ENCODE data around the gene ANKRD33B.

ANKRD33B gene

GRCh38 chr5:10676946-10677345 is 113.1 kb downstream of the ANKRD33B start:
- H2BK12ac ChIP-seq (ENCODE audit: low read length in 2 of 2), result no peak overlapping the region
- no peak overlapping the region for H2BK15ac ChIP-seq (ENCODE audit: low read depth, poor library complexity, severe bottlenecking)
- H2BK120ac ChIP-seq (ENCODE audit: low read depth, low read length), result no peak overlapping the region
- no peak overlapping the region for H3K9ac ChIP-seq (ENCODE audit: low read length)
- H3K4me3 ChIP-seq (ENCODE audit: insufficient read depth in 1 of 2, low read depth in 1 of 2, low read length in 2 of 2), result no peak overlapping the region
- no peak overlapping the region for H2AK5ac ChIP-seq (ENCODE audit: low read length, severe bottlenecking)
- H3K14ac ChIP-seq (ENCODE audit: low read length in 2 of 2), result no peak overlapping the region
- H4K91ac ChIP-seq (ENCODE audit: low read length), result no peak overlapping the region
- H3K36me3 ChIP-seq (ENCODE audit: control insufficient read depth in 1 of 2, insufficient read depth in 2 of 2, low read depth in 1 of 2, low read length in 2 of 2), result peaks cover 45 to 48% of the 10 kb centered on the region in 2 experiments
- no peak overlapping the region for H3K27ac ChIP-seq (ENCODE audit: low read length, poor library complexity, severe bottlenecking)
- H3K23ac ChIP-seq (ENCODE audit: low read length in 2 of 2), result no peak overlapping the region
- peaks cover 20% of the 10 kb centered on the region for H3K79me1 ChIP-seq (replicated peaks; ENCODE audit: low read length, poor library complexity, severe bottlenecking)
- no peak overlapping the region for H4K8ac ChIP-seq (ENCODE audit: low read length)
- peaks cover 16% of the 10 kb centered on the region for H3K4me1 ChIP-seq (ENCODE audit: control insufficient read depth, insufficient read depth, low read depth, low read length)
- no peak overlapping the region for H2AFZ ChIP-seq (ENCODE audit: low read depth, low read length)
- no peak overlapping the region for H2BK5ac ChIP-seq (ENCODE audit: low read depth, low read length, poor library complexity, severe bottlenecking)
- H3K18ac ChIP-seq (ENCODE audit: low read depth in 1 of 2, low read length in 2 of 2), result no peak overlapping the region
- H3K4ac ChIP-seq (ENCODE audit: low read depth in 1 of 2, low read length in 2 of 2), result no peak overlapping the region
- peaks cover 0 to 22% of the 10 kb centered on the region in 2 experiments for H3K27me3 ChIP-seq (ENCODE audit: control insufficient read depth in 1 of 2, insufficient read depth in 1 of 2, low read length in 2 of 2)
- DNase-seq, result no peak
- H3K4me2 ChIP-seq (ENCODE audit: low read length, poor library complexity, severe bottlenecking), result no peak overlapping the region
- WGBS, result 100% methylated on average over 1 of the region's 1 CpG
- H3K9me3 ChIP-seq (ENCODE audit: control insufficient read depth, low read length), result peaks cover 11% of the 10 kb centered on the region

- Histone ChIP-seq H3K4me1 (ENCODE audit: control insufficient read depth, insufficient read depth, low read depth, low read length) (peaks cover 16% of the 10 kb centered on the region), H3K18ac (ENCODE audit: low read depth in 1 of 2, low read length in 2 of 2) (no peak overlapping the region), H2BK5ac (ENCODE audit: low read depth, low read length, poor library complexity, severe bottlenecking) (no peak overlapping the region), H3K27me3 (ENCODE audit: control insufficient read depth in 1 of 2, insufficient read depth in 1 of 2, low read length in 2 of 2) (peaks cover 0 to 22% of the 10 kb centered on the region in 2 experiments), H3K27ac (ENCODE audit: low read length, poor library complexity, severe bottlenecking) (peak overlapping the region; percentile 36), H3K36me3 (ENCODE audit: control insufficient read depth in 1 of 2, insufficient read depth in 2 of 2, low read depth in 1 of 2, low read length in 2 of 2) (peaks cover 51 to 54% of the 10 kb centered on the region in 2 experiments), H2AK5ac (ENCODE audit: low read length, severe bottlenecking) (peak overlapping the region; percentile 33), H2BK15ac (ENCODE audit: low read depth, poor library complexity, severe bottlenecking) (no peak overlapping the region), H4K91ac (ENCODE audit: low read length) (no peak overlapping the region), H3K23ac (ENCODE audit: low read length in 2 of 2) (no peak overlapping the region), H3K9ac (ENCODE audit: low read length) (no peak overlapping the region), H3K9me3 (ENCODE audit: control insufficient read depth, low read length) (peaks cover 11% of the 10 kb centered on the region), H2AFZ (ENCODE audit: low read depth, low read length) (no peak overlapping the region), H2BK120ac (ENCODE audit: low read depth, low read length) (no peak overlapping the region), H3K14ac (ENCODE audit: low read length in 2 of 2) (no peak overlapping the region), H3K4me3 (ENCODE audit: insufficient read depth in 1 of 2, low read depth in 1 of 2, low read length in 2 of 2) (no peak overlapping the region), H4K8ac (ENCODE audit: low read length) (no peak overlapping the region), H2BK12ac (ENCODE audit: low read length in 2 of 2) (no peak overlapping the region), H3K4me2 (ENCODE audit: low read length, poor library complexity, severe bottlenecking) (no peak overlapping the region), H3K4ac (ENCODE audit: low read depth in 1 of 2, low read length in 2 of 2) (no peak overlapping the region), H3K79me1 (replicated peaks; ENCODE audit: low read length, poor library complexity, severe bottlenecking) (peaks cover 25% of the 10 kb centered on the region)
- no peak for DNase-seq
- WGBS, result 96% methylated on average over 7 of the region's 7 CpGs
Observed at GRCh38 chr5:10677533-10677932, 113.7 kb downstream of the ANKRD33B start.

- H2BK5ac ChIP-seq (ENCODE audit: low read depth, low read length, poor library complexity, severe bottlenecking), result no peak overlapping the region
- H3K4me1 ChIP-seq (ENCODE audit: control insufficient read depth, insufficient read depth, low read depth, low read length), result peaks cover 16% of the 10 kb centered on the region
- no peak overlapping the region for H4K8ac ChIP-seq (ENCODE audit: low read length)
- H3K14ac ChIP-seq (ENCODE audit: low read length in 2 of 2), result no peak overlapping the region
- H3K27me3 ChIP-seq (ENCODE audit: control insufficient read depth in 1 of 2, insufficient read depth in 1 of 2, low read length in 2 of 2), result peaks cover 0 to 18% of the 10 kb centered on the region in 2 experiments
- no peak overlapping the region for H3K4me3 ChIP-seq (ENCODE audit: insufficient read depth in 1 of 2, low read depth in 1 of 2, low read length in 2 of 2)
- H3K27ac ChIP-seq (ENCODE audit: low read length, poor library complexity, severe bottlenecking), result peak overlapping the region; percentile 75
- no peak overlapping the region for H2BK120ac ChIP-seq (ENCODE audit: low read depth, low read length)
- no peak overlapping the region for H2BK15ac ChIP-seq (ENCODE audit: low read depth, poor library complexity, severe bottlenecking)
- peaks cover 30% of the 10 kb centered on the region for H3K79me1 ChIP-seq (replicated peaks; ENCODE audit: low read length, poor library complexity, severe bottlenecking)
- no peak overlapping the region for H3K23ac ChIP-seq (ENCODE audit: low read length in 2 of 2)
- no peak overlapping the region for H3K4me2 ChIP-seq (ENCODE audit: low read length, poor library complexity, severe bottlenecking)
- WGBS, result 100% methylated on average over 2 of the region's 2 CpGs
- DNase-seq, result no peak
- no peak overlapping the region for H3K18ac ChIP-seq (ENCODE audit: low read depth in 1 of 2, low read length in 2 of 2)
- no peak overlapping the region for H4K91ac ChIP-seq (ENCODE audit: low read length)
- peaks cover 58 to 61% of the 10 kb centered on the region in 2 experiments for H3K36me3 ChIP-seq (ENCODE audit: control insufficient read depth in 1 of 2, insufficient read depth in 2 of 2, low read depth in 1 of 2, low read length in 2 of 2)
- no peak overlapping the region for H2AFZ ChIP-seq (ENCODE audit: low read depth, low read length)
- H2BK12ac ChIP-seq (ENCODE audit: low read length in 2 of 2), result no peak overlapping the region
- no peak overlapping the region for H3K4ac ChIP-seq (ENCODE audit: low read depth in 1 of 2, low read length in 2 of 2)
- no peak overlapping the region for H2AK5ac ChIP-seq (ENCODE audit: low read length, severe bottlenecking)
- H3K9me3 ChIP-seq (ENCODE audit: control insufficient read depth, low read length), result peaks cover 11% of the 10 kb centered on the region
- no peak overlapping the region for H3K9ac ChIP-seq (ENCODE audit: low read length)
Observed at GRCh38 chr5:10678244-10678643, 114.4 kb downstream of the ANKRD33B start.

GRCh38 chr5:10679336-10679988 is 115.6 kb downstream of the ANKRD33B start:
- H3K4me1 ChIP-seq (ENCODE audit: control insufficient read depth, insufficient read depth, low read depth, low read length), result peaks cover 16% of the 10 kb centered on the region
- H2BK15ac ChIP-seq (ENCODE audit: low read depth, poor library complexity, severe bottlenecking), result no peak overlapping the region
- no peak overlapping the region for H4K91ac ChIP-seq (ENCODE audit: low read length)
- H3K9me3 ChIP-seq (ENCODE audit: control insufficient read depth, low read length), result peaks cover 11% of the 10 kb centered on the region
- H2BK5ac ChIP-seq (ENCODE audit: low read depth, low read length, poor library complexity, severe bottlenecking), result no peak overlapping the region
- no peak overlapping the region for H3K27ac ChIP-seq (ENCODE audit: low read length, poor library complexity, severe bottlenecking)
- H2AFZ ChIP-seq (ENCODE audit: low read depth, low read length), result no peak overlapping the region
- H3K14ac ChIP-seq (ENCODE audit: low read length in 2 of 2), result no peak overlapping the region
- no peak overlapping the region for H2AK5ac ChIP-seq (ENCODE audit: low read length, severe bottlenecking)
- no peak overlapping the region for H3K4me3 ChIP-seq (ENCODE audit: insufficient read depth in 1 of 2, low read depth in 1 of 2, low read length in 2 of 2)
- H3K9ac ChIP-seq (ENCODE audit: low read length), result no peak overlapping the region
- H4K8ac ChIP-seq (ENCODE audit: low read length), result no peak overlapping the region
- 97% methylated on average over 13 of the region's 15 CpGs for WGBS
- H2BK120ac ChIP-seq (ENCODE audit: low read depth, low read length), result no peak overlapping the region
- no peak overlapping the region for H3K4ac ChIP-seq (ENCODE audit: low read depth in 1 of 2, low read length in 2 of 2)
- H3K4me2 ChIP-seq (ENCODE audit: low read length, poor library complexity, severe bottlenecking), result no peak overlapping the region
- H3K18ac ChIP-seq (ENCODE audit: low read depth in 1 of 2, low read length in 2 of 2), result no peak overlapping the region
- no peak overlapping the region for H2BK12ac ChIP-seq (ENCODE audit: low read length in 2 of 2)
- H3K27me3 ChIP-seq (ENCODE audit: control insufficient read depth in 1 of 2, insufficient read depth in 1 of 2, low read length in 2 of 2), result peaks cover 0 to 14% of the 10 kb centered on the region in 2 experiments
- no peak for DNase-seq
- H3K79me1 ChIP-seq (replicated peaks; ENCODE audit: low read length, poor library complexity, severe bottlenecking), result peaks cover 36% of the 10 kb centered on the region
- H3K36me3 ChIP-seq (ENCODE audit: control insufficient read depth in 1 of 2, insufficient read depth in 2 of 2, low read depth in 1 of 2, low read length in 2 of 2), result peaks cover 67 to 68% of the 10 kb centered on the region in 2 experiments
- no peak overlapping the region for H3K23ac ChIP-seq (ENCODE audit: low read length in 2 of 2)
